H1 (cell line): ENCODE measurements around the gene RAB1B. TPM values are rescaled to one million over a fixed set of nuclear protein-coding genes. Genes with fewer than 3 reads are reported as not detected.

ENCODE experiments used
- ASH2L ChIP-seq: fragments of 200-600, 300-600 bp; sonication (generic); IDR thresholded peaks from one replicate; pipeline ENCODE4 v1.7.1; 2017; ENCODE audit warnings: low read length
- CHD2 ChIP-seq: IDR thresholded peaks from 2 replicates; pipeline ENCODE4 v1.6.1; 2012; ENCODE audit warnings: low read length, improper control_type of control experiment
- CHD7 ChIP-seq: fragments of 300-600 bp; sonication (generic); IDR thresholded peaks from 2 replicates; pipeline ENCODE4 v1.7.1; 2012; ENCODE audit warnings: low read length, moderate library complexity, mild to moderate bottlenecking, inconsistent platforms; ENCODE audit not compliant: insufficient replicate concordance
- CTBP2 ChIP-seq: IDR thresholded peaks from 2 replicates; pipeline ENCODE4 v1.7.0; 2011; ENCODE audit warnings: borderline replicate concordance, mild to moderate bottlenecking, moderate library complexity, mixed read lengths, low read length; ENCODE audit not compliant: insufficient read depth, insufficient read length
- HDAC6 ChIP-seq: IDR thresholded peaks from one replicate; pipeline ENCODE4 v1.7.1; 2012; ENCODE audit warnings: low read depth, mild to moderate bottlenecking, inconsistent platforms, low read length, moderate library complexity
- RAD21 ChIP-seq, 2 experiments: IDR thresholded peaks in 1 of 2; conservative IDR thresholded peaks in 1 of 2; 2 replicates each; pipeline ENCODE4 v1.6.1; 2011; ENCODE audit warnings: low read depth in 2 of 2, low read length in 2 of 2, improper control_type of control experiment in 1 of 2, inconsistent platforms in 1 of 2, mild to moderate bottlenecking in 1 of 2, moderate library complexity in 1 of 2
- SP1 ChIP-seq: IDR thresholded peaks from 2 replicates; pipeline ENCODE4 v1.6.1; 2011; ENCODE audit warnings: low read depth, low read length
- SP2 ChIP-seq: IDR thresholded peaks from 2 replicates; pipeline ENCODE4 v1.6.1; 2012; ENCODE audit warnings: mild to moderate bottlenecking, low read length, inconsistent platforms
- SUZ12 ChIP-seq: fragments of 200-600 bp; sonication (generic); IDR thresholded peaks from 2 replicates; pipeline ENCODE4 v1.6.1; 2012; ENCODE audit warnings: mild to moderate bottlenecking, inconsistent platforms, low read length, moderate library complexity, mixed read lengths
- polyA plus RNA-seq, 7 experiments: library from polyadenylated mRNA; depleted of rRNA in 3 of 7; stranded (reverse) in 5 of 7; unstranded in 2 of 7; fragments of >200 nt in 5 of 7; fragments of 200-250 nt in 2 of 7; gene quantifications; 1 replicate in 5 of 7; 2 replicates in 1 of 7; 4 replicates in 1 of 7; pipeline versions ENCODE4 v1.2.1 to v1.2.3, GENCODE V29; 2011 to 2013; ENCODE audit warnings: missing spikeins in 2 of 7, mixed read lengths in 2 of 7
- total RNA-seq: library from RNA; stranded (reverse); fragmentation: NEBNext Ultra II Directional; extraction: Animal tissue kit (Norgen Biotek cat#: 25700); gene quantifications from 2 replicates; pipeline ENCODE4 v1.2.1, GENCODE V29; 2021

Gene RAB1B
- total and polyA plus RNA-seq, 2 of the 8 experiments (the other 6 are each of a cell fraction or from before 2014, with no cell fraction given) = 100 to 217 TPM

- no peak for TF ChIP-seq SP2
- no peak for TF ChIP-seq CHD7
- TF ChIP-seq ASH2L = peak; percentile 29
- TF ChIP-seq HDAC6 = no peak
- TF ChIP-seq SP1 = no peak
- TF ChIP-seq RAD21 (IDR thresholded peaks at IDR 0.05 in 1 of 2, conservative IDR thresholded peaks at IDR 0.05 in 1 of 2; ENCODE audit: low read depth in 2 of 2, low read length in 2 of 2) = peak; percentile 55 to 72
- TF ChIP-seq CHD2 = peak; percentile 63; the same call in 1 of the 2 replicates
- TF ChIP-seq CTBP2 = no peak
- no peak for TF ChIP-seq SUZ12
Observed at GRCh38 chr11:66282468-66283455, 14.3 kb downstream of the RAB1B start (continued).
